H1 (cell line): ENCODE data around the gene EME2. TPM values are rescaled to one million over a fixed set of nuclear protein-coding genes. Genes with fewer than 3 reads are reported as not detected.

Experiments
- CBX5 ChIP-seq: fragments of 300-800, 300-1000 bp; sonication (generic); IDR thresholded peaks from 2 replicates; pipeline ENCODE4 v1.7.1; 2016; ENCODE audit warnings: antibody characterized with exemption, low read length, low read depth
- CHD1 ChIP-seq: IDR thresholded peaks from 2 replicates; pipeline ENCODE4 v1.6.1; 2012; ENCODE audit warnings: low read depth, low read length, improper control_type of control experiment
- CTBP2 ChIP-seq: IDR thresholded peaks from 2 replicates; pipeline ENCODE4 v1.7.0; 2011; ENCODE audit warnings: borderline replicate concordance, mild to moderate bottlenecking, moderate library complexity, mixed read lengths, low read length; ENCODE audit not compliant: insufficient read depth, insufficient read length
- TAF7 ChIP-seq: optimal IDR thresholded peaks from 2 replicates; pipeline ENCODE3; 2011; ENCODE audit warnings: low read depth, mild to moderate bottlenecking, inconsistent platforms, low read length, moderate library complexity, borderline replicate concordance
- ZNF274 ChIP-seq: IDR thresholded peaks from 2 replicates; pipeline ENCODE4 v1.7.0; 2012; ENCODE audit warnings: low read length, borderline replicate concordance; ENCODE audit errors: extremely low read depth
- polyA plus RNA-seq, 7 experiments: library from polyadenylated mRNA; depleted of rRNA in 3 of 7; stranded (reverse) in 5 of 7; unstranded in 2 of 7; fragments of >200 nt in 5 of 7; fragments of 200-250 nt in 2 of 7; gene quantifications; 1 replicate in 5 of 7; 2 replicates in 1 of 7; 4 replicates in 1 of 7; pipeline versions ENCODE4 v1.2.1 to v1.2.3, GENCODE V29; 2011 to 2013; ENCODE audit warnings: missing spikeins in 2 of 7, mixed read lengths in 2 of 7
- total RNA-seq: library from RNA; stranded (reverse); fragmentation: NEBNext Ultra II Directional; extraction: Animal tissue kit (Norgen Biotek cat#: 25700); gene quantifications from 2 replicates; pipeline ENCODE4 v1.2.1, GENCODE V29; 2021
- TF ChIP-seq, protein P1 (sequence below): IDR thresholded peaks from 2 replicates; pipeline ENCODE4 v1.6.1; 2012; ENCODE audit warnings: inconsistent platforms
- TF ChIP-seq, protein P2 (sequence below): fragments of 300-600 bp; sonication (generic); IDR thresholded peaks from 2 replicates; pipeline ENCODE4 v1.7.1; 2012; ENCODE audit warnings: low read length, moderate library complexity, mild to moderate bottlenecking, inconsistent platforms; ENCODE audit not compliant: insufficient replicate concordance

The EME2 gene
- total and polyA plus RNA-seq, 2 of the 8 experiments (the other 6 are each of a cell fraction or from before 2014, with no cell fraction given) = 13.1 to 19.7 TPM

DNA sequence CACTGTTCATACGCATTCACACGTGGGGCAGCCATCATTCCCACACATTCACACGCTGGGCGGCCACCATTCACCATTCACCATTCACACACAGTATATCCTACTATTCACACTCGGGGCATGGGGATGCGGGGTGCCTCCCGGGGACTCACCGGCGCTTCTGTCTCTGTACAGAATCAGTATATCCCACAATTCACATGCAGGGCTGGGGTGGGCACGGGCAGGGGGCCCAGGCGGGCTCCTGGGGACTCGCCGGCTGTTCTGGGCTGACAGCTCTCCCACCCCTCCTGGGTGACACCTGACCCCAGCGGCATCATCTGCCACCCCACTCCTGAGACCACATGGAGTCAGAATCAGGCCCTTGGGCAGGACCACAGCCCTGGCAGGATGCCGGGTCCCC, 10.9 kb upstream of the EME2 start (continued):
- no peak for TF ChIP-seq ZNF274
- no peak for TF ChIP-seq CHD1
- no peak for TF ChIP-seq CBX5
- no peak for TF ChIP-seq TAF7
- TF ChIP-seq, protein P1, sequence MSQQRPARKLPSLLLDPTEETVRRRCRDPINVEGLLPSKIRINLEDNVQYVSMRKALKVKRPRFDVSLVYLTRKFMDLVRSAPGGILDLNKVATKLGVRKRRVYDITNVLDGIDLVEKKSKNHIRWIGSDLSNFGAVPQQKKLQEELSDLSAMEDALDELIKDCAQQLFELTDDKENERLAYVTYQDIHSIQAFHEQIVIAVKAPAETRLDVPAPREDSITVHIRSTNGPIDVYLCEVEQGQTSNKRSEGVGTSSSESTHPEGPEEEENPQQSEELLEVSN = no peak
- TF ChIP-seq, protein P2, sequence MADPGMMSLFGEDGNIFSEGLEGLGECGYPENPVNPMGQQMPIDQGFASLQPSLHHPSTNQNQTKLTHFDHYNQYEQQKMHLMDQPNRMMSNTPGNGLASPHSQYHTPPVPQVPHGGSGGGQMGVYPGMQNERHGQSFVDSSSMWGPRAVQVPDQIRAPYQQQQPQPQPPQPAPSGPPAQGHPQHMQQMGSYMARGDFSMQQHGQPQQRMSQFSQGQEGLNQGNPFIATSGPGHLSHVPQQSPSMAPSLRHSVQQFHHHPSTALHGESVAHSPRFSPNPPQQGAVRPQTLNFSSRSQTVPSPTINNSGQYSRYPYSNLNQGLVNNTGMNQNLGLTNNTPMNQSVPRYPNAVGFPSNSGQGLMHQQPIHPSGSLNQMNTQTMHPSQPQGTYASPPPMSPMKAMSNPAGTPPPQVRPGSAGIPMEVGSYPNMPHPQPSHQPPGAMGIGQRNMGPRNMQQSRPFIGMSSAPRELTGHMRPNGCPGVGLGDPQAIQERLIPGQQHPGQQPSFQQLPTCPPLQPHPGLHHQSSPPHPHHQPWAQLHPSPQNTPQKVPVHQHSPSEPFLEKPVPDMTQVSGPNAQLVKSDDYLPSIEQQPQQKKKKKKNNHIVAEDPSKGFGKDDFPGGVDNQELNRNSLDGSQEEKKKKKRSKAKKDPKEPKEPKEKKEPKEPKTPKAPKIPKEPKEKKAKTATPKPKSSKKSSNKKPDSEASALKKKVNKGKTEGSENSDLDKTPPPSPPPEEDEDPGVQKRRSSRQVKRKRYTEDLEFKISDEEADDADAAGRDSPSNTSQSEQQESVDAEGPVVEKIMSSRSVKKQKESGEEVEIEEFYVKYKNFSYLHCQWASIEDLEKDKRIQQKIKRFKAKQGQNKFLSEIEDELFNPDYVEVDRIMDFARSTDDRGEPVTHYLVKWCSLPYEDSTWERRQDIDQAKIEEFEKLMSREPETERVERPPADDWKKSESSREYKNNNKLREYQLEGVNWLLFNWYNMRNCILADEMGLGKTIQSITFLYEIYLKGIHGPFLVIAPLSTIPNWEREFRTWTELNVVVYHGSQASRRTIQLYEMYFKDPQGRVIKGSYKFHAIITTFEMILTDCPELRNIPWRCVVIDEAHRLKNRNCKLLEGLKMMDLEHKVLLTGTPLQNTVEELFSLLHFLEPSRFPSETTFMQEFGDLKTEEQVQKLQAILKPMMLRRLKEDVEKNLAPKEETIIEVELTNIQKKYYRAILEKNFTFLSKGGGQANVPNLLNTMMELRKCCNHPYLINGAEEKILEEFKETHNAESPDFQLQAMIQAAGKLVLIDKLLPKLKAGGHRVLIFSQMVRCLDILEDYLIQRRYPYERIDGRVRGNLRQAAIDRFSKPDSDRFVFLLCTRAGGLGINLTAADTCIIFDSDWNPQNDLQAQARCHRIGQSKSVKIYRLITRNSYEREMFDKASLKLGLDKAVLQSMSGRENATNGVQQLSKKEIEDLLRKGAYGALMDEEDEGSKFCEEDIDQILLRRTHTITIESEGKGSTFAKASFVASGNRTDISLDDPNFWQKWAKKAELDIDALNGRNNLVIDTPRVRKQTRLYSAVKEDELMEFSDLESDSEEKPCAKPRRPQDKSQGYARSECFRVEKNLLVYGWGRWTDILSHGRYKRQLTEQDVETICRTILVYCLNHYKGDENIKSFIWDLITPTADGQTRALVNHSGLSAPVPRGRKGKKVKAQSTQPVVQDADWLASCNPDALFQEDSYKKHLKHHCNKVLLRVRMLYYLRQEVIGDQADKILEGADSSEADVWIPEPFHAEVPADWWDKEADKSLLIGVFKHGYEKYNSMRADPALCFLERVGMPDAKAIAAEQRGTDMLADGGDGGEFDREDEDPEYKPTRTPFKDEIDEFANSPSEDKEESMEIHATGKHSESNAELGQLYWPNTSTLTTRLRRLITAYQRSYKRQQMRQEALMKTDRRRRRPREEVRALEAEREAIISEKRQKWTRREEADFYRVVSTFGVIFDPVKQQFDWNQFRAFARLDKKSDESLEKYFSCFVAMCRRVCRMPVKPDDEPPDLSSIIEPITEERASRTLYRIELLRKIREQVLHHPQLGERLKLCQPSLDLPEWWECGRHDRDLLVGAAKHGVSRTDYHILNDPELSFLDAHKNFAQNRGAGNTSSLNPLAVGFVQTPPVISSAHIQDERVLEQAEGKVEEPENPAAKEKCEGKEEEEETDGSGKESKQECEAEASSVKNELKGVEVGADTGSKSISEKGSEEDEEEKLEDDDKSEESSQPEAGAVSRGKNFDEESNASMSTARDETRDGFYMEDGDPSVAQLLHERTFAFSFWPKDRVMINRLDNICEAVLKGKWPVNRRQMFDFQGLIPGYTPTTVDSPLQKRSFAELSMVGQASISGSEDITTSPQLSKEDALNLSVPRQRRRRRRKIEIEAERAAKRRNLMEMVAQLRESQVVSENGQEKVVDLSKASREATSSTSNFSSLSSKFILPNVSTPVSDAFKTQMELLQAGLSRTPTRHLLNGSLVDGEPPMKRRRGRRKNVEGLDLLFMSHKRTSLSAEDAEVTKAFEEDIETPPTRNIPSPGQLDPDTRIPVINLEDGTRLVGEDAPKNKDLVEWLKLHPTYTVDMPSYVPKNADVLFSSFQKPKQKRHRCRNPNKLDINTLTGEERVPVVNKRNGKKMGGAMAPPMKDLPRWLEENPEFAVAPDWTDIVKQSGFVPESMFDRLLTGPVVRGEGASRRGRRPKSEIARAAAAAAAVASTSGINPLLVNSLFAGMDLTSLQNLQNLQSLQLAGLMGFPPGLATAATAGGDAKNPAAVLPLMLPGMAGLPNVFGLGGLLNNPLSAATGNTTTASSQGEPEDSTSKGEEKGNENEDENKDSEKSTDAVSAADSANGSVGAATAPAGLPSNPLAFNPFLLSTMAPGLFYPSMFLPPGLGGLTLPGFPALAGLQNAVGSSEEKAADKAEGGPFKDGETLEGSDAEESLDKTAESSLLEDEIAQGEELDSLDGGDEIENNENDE = no peak
- no peak for TF ChIP-seq CTBP2
